SKM-1 treated with dmso at 0.1 percent for 144 hours (cell line): ENCODE measurements around the gene PPP1R3E.
"Not testable (repeated sequence)": the region's sequence is repeated elsewhere in the genome, so short reads cannot be mapped to it uniquely, and the experiment has no call there.

ENCODE experiments used
- DNase-seq: peaks from one replicate; lab custom pipeline; 2025; ENCODE audit not compliant: unreplicated experiment; lab: John Stamatoyannopoulos, UW

PPP1R3E gene

DNA sequence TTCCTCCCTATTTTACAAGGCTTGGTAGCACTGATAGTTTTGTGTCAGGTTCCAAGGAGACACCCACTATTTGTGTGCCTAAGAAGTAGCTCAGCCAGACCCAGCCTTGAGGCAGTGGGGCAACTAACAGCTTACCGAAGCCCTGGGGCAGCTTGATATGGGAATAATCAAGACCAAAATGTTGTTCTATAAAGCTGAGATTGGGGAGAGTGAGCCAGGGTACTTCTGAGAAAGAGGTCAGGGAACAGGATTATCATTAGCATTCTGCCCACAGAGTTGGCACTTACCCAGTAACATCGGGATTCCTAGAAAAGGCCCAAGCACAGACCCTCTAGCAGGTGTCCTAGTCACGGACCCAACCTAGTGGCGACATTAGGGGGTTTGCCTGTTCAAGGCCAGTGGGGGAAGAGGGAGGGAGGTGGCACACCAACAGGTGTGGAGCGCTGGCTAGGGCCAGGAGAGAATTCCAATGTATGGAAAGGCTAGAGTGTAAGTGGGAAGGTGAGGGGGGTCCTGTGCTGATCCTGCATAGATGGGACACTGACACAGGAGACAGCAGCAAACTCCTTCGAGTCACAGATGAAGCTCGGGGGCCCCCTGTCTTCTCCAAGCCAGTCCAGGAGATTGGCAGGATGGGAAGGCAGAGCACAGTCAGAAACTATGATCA is 4.9 kb downstream of the PPP1R3E start:
- DNase-seq: no peak

DNA sequence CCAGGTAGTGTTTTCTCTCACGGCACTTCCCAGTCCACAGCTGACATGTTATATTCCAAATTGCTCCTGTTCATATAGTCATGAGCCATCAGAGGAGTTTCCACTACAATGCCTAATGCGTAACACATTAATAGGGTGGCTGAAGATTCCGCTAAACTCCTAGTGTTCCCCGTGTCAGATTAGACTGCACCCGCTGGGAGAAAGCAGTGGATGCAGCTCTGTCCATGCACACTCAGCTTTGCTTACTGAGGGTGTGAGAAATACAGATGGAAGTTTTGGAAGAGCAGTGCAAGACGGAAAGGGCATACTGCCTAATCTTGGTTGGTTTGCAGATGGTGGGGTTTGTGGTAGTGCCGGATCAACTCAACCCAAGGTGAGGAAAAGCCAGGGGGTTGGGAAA is 5.6 kb downstream of the PPP1R3E start:
- no peak for DNase-seq

DNA sequence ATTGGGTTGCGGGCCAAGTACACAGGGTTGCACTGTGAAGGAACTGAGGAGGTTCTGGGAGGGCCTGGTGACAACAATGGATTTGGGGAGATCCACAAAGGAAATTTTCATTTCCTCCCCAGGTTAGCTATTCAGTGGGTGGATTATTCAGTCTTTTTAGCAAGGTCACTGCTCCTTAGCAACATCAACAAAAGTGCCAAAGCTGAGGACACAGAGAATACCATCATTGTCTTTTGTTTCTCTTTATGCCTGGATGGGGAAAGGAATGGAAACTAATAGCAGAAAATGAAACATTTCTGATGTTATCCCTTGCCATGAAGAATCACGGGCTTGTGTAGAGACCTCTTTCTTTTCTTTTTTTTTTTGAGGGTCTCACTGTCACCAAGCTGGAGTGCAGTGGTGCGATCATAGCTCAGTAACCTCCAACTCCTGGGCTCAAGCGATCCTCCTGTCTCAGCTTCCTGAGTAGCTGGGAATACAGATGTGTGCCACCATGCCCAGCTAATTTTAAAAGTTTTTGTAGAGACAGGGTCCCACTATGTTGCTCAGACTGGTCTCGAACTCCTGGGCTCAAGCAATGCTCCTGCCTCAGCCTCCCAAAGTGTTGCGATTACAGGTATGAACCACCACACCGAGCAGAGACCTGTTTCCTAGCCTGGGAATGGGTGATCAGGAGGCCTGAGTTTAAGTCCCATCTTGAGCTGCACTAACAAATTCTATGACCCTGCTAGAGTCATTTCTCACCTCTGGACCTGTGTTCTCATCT is 6.5 kb downstream of the PPP1R3E start:
- no peak for DNase-seq

DNA sequence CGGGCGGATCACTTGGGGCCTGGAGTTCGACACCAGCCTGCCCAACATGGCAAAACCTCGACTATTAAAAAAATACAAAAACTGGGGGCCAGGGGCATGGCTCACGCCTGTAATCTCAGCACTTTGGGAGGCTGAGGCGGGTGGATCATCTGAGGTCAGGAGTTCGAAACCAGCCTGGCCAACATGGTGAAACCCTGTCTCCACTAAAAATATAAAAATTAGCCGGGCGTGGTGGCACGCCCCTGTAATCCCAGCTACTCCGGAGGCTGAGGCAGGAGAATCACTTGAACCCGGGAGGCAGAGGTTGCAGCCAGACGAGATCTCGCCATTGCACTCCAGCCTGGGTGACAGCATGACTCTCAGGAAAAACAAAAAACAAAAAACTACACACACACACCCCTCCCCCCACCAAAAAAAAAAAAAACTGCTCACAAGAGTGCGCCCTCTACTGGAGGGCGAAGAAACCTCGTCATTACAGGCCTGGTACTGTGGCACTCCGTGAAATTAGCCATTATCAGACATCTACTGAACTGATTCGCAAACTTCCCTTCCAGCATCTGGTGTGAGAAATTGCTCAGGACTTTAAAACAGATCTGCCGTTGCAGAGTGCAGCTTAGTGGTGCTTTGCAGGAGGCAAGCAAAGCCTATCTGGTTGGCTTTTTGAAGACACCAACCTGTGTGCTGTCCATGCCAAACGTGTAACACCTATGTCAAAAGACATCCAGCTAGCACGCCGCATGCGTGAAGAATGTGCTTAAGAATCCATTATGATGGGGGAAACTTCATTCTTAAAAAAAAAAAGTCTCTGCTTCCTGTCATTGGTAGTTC is 7.7 kb downstream of the PPP1R3E start:
- DNase-seq: peak; percentile 27

DNA sequence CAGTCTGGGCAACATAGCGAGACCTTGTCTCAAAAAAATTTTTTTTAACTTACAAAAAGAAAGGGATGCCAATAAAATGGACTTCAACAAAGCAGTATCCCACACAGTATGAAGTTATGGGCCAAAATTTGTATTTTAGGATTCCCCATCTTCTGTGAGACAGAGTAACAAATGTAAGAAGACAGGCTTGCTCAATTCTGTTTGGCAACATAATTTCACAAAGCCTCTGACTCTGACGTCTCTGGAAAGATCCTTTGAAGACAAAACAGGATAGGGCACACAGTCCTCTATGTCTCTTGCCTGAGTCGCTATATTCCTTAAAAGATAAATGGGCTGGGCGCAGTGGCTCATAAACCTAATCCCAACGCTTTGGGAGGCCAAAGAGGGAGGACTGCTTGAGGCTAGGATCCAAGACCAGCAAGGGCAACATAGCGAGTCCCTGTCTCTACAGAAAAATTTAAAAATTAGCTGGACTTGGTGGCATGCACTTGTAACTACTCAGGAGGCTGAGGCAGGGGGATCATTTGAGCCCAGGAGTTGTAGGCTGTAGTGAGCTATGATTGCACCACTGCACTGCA is 15.7 kb downstream of the PPP1R3E start:
- no peak for DNase-seq

DNA sequence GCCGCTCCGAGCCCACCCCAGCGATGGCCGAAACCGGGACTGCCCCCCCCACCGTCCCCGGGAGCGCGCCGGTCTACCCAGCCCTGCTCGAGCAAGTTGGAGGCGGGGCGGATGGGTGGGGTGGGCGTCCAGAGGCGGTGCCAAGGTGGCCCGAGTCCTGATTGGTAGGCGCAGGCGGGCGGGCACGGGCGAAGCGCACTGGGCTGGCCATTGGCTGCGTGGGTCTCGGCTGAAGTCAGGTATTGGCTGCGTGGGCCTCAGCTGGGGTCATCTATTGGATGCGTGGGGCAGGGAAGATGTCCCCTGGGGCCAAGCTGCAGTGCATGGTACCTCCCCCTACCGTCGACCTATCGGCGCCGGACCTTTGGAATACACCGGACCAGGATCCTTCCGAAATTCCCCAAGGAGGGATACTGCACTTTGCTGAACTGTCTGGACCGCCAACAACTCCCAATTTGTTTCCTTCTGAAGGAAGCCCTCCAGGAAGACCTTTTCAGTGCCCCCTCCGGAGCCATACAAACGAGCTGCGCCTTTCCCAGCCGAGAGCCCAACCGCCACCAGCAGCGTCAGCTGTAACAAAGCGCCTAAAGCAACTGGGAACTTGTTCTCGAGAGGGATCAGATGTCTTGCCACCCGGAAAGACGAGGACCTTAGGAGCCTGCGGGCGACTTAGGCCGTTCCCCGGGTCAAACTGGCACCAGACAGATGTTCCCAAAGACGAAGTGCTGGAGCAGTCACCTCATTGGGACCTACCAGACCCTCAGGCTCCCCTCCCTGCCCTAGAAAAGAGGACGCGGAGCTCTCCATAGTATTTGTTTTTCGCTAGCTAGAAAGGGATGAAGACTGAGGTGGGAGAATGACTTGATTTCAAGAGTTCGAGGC is 16.4 kb downstream of the PPP1R3E start, which contains the start of gene HOMEZ:
Gene HOMEZ (minus strand): TSS at position 113 of the 882 bp plus-strand sequence. CDS start 180 bp downstream, outside the sequence.
- peak; percentile 85 for DNase-seq

DNA sequence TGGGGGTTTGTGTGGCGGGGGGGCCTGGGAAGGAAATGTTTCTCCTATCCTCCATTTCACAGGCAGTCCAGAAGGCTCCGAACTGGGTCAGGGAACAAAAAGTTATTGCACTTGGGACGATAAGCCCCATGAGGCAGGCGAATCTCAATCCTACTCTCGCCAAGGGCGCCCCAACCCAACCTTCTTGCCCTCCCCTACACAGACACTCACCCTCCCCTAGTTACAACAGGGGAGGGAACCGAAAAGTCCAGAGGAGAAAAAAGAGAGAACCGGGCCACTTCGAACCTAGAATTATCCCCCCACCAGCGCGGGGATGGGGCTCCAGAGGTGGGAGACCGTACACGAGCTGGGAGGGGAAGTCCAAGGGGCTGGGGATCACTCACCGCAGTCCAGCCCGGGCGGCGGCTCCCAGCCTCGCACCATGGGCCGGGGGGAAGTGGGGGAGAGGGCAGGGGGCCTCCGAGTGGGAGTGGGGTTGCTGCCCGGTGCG is 17.1 kb downstream of the PPP1R3E start:
- DNase-seq: no peak

DNA sequence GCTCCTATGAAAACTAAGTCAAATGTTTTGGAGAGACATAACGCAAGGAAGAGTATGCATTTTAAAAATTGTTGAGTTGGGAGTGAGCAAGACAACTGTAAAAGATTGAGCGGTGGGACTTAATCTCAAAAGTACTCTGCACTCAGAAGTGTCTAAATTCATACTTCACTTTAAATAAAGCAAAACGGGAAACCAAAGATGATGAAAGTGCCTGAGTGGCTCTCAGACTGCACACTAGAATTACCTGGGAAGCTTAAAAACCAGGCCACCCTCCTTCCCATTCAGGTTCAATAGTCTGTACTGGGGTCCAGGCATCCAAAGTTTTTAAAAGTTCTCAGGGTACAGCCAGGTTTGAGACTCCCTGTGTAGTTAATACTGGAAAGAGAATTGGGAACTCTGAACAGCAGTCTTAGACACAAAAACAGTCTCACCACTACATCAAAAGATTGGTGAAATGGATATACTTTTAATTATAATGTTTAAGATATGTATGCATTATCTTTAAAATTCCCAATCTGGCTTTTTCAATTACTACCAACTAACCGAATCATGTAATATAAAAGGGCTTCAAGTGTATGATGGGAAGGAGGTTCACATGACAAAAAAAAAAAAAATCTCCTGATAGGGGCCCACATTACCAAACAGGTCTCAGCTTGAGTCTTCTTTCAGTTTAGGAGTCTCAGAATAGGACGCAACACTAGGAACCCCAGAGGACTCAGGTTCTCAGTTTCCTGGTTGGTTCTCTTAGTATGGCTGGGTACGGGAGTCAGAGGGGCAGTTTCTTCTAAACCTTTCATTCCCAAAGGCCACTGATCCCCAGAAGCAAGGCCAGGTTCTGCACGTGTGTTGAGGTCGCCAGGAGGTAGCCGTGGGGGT is 17.8 kb downstream of the PPP1R3E start:
- DNase-seq: no peak

DNA sequence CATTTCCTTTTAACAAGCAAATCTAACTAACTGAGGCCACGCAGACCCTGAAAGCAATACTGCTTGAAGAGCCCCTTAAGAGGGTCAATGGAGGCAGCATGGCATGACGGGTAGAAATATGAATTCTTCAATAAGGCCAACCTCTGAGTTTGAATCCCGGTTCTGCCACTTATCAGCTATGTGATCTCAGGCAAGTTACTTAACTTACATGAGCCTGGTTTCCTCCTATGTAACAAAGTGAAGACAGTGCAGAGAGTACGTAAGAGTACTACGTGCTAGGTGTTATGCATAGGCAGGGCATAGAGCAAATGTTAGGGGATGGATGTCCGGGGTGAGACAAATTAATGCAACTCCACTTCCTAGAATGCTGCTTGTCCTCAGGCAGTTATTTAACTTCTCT is 21.4 kb downstream of the PPP1R3E start:
- DNase-seq: no peak

DNA sequence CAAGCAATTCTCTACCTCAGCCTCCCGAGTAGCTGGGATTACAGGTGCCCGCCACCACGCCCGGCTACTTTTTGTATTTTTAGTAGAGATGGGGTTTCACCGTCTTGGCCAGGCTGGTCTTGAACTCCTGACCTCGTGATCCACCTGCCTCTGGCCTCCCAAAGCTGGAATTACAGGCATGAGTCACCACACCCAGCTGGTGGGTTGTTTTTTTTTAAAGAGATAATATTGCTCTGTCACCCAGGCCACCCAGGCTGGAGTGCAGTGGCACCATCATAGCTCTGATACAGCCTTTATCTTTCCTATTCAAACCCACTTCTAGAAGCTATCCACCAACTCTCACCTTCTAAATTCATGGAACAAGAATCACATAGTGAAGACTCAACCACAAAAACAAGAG is 24.7 kb downstream of the PPP1R3E start:
- DNase-seq: not testable (repeated sequence)

DNA sequence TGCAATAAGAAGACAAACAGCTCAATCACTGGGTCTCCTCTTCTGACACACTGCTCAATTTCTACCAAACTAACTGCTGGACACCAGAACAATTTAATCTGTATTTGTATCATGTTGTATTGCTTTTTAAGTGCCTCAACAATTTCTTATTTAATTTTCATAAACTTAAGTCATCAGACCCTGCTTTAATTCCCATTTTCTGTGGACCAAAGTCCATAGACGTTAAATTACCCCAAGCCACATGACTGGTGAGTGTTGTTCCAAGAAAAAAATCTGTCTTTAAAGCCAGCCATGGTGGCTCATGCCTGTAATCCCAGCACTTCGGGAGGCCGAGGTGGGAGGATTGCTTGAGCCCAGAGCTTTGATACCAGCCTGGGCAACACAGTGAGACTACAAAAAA is 25.5 kb downstream of the PPP1R3E start:
- no peak for DNase-seq

DNA sequence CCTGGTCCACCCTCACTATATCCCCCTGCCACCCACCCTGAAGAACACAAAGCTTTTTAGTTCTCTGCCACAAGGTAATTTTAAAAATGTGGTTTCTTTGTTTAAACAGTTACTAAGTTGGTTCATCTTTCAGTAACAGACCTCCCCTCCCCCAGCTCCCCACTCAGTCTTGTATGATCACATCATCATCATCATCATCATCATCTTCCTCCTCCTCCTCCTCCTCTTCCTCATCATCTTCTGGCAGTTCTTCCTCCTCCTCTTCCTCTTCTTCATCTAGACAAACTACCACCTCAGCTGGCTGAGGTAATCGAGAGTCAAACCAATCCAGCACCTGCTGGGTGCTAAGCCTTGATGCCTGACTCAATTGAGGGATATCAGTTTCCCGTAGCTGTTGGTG is 27.2 kb downstream of the PPP1R3E start:
- no peak for DNase-seq

DNA sequence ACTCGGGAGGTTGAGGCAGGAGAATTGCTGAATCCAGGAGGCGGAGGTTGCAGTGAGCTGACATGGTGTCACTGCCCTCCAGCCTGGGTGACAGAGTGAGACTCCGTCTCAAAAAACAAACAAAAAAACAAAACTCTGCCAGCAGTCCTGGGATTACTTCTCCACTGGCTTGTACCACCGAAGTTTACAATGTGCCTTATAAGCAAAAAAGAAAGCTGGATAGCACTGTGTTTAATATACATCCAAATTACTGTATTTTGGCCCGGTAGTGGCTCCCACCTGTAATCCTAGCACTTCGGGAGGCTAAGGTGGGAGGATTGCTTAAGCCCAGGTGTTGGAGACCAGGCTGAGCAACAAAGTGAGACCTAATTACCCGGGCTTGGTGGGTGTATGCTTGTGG is 33.5 kb downstream of the PPP1R3E start:
- no peak for DNase-seq

DNA sequence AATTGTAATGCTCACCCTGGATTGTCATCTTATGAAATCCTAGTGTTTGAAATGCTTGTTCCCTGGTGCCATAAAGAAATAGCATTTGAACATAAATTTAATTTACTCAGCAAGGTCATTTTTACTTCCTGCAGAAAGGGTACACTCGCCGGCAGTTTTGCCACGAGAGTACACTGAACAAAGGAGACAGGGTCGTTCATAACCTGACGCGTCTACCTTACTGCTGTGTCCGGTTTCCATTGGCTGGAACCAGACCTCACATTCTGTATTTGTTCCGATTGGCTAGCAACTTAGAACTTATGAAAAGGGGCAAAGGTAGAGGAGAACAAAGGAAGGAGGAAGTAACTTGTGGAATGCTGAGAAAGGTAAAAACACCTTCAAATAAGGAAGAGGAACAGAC is 41.8 kb downstream of the PPP1R3E start:
- DNase-seq: not testable (repeated sequence)

DNA sequence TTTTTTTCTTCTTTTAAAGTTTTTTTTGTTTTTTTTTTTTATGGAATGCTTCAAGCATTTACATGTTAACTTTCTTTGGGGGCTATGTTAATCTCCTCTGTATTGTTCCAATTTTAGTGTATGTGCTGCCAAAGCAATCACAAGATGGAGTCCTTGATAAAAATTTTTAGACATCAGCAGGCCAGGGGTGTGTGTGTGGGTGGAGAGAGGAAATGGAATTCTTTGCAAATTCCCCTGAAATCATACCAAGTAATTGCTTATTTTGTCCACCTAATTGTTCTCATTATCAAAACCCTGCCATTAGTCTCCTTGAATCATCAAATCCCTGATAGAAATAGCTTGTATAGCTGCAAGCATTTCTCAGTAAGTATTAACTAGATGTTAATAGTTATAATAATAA is 43.2 kb downstream of the PPP1R3E start:
- no peak for DNase-seq

DNA sequence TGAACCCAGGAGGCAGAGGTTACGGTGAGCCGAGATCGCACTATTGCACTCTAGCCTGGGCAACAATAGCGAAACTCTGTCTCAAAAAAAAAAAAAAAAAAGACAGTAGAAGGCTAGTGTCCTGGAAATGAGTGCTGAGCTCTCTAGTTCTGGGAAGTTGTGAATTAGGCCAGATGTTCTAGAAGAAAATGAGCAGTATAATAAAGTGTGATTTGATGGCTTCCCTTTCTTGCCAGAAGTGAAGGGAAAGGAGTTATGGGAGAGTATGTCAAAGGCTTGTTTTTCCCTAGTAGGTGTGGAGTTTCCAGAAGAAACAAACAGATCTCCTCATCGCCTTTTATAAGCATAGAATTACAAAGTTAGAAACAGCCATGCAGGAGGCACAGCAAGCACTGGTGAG is 44.4 kb downstream of the PPP1R3E start:
- DNase-seq: no peak

DNA sequence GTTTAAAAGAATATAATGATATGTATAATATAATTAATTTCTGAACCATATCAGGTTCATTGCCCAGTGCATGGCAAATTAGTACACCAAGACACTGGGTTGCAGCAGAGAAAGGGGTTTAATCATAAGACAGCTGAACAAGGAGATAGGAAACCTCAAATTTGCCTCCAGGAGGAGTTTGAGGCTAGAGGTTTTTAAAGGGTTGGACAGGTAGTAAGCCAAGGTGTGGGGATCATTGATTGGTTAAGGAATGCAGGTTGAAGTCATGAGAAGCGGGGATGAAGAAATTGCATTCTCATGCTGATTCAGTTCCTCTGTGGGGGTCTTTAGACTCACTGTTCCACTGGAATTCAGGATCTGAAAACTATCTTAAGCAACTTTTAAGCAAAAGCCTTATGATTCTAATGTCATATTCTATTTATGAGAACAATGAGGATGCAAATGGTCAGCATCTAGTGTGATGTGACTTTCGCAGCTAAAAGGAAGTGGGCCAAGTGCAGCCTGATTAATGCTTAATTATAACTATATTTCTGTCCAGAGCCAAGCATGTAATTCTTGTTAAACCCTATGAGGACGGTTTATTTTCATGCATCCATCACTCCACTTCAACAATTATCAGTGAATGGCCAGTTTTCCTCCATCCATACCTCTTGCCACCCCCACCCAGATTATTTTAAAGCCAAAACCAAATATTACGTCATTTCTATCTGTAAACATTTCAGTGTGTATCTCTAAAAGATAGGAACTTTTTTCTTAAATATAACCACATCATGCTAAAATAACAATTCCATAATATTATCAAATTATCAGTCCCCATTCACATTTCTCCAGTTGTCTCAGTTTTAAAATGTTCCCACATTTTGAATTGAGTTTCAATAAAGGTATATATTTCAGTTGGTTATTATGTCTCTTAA is 50.0 kb downstream of the PPP1R3E start:
- no peak for DNase-seq

DNA sequence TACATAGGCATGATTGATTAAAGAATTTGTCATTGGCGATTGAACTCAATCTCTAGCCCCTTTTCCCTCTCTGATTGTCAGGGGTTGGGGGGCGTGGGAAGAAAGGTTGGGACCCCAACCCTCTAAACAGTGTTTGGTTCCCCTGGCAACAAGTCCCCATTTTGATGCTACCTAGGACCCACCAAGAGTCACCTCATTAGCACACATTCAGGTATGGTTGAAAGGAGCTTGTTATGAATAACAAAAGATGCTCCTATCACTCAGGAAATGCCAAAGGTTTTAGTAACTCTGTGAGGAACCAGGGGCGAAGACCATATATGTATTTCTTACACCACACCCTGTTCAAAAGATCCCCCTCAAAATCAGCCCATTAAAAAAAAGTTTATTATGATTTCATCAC is 50.7 kb downstream of the PPP1R3E start:
- no peak for DNase-seq
